Activated T-cell treated with anti-CD3 and anti-CD28 coated beads, Interleukin-2, amount 50 U/mL, for 48 hours (primary cell): Measurements from ENCODE around the gene VPS37B.
A peak's percentile ranks its signal among the peaks of the same experiment; 100 is the strongest.

Experiments
- DNase-seq, 2 experiments: peaks; one replicate each; pipeline ENCODE4 v3.0.0-alpha.2; 2020

The VPS37B gene

GRCh38 chr12:122864894-122865253 lies 31.1 kb downstream of the VPS37B start:
- DNase-seq = no peak

DNA sequence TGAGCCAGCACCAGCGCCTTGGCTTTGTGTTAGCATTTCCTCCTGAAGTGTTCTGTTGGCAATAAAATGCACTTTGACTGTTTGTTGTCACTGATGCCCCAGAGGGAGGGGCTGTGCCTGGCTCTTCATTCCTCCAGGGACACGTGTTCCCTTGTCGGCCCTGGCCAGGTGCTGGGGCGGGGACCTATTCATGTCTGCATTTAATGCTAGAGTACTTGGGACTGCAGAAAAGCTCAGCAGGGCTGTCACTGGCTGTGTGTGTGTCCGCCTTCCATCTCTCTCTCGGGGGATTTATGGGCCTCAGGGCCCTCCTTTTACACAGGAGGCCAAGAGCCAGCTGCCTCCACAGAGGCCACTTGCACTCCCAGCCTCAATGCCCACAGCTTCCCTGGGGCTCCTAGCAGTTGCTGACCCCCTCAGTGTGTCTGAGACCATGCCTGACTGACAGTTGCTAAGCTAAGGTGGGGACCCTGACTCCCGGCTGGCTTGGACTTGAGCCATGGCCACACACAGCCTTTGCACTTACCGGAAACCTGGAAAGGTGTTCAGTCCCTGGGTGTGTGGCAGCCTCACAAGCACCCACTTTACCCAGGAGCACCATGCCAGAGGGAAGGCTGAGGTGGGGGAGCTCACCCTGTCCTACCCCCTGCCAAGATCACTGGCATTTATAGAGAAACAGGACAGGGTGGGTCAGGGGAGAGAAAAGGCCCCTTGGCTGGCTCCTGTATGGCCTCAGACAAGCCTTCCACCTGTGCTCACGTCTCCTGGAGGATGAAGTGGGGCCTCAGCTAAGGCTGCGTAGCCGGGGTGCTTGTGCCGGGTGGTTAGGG lies 32.8 kb downstream of the VPS37B start:
- no peak for DNase-seq

DNA sequence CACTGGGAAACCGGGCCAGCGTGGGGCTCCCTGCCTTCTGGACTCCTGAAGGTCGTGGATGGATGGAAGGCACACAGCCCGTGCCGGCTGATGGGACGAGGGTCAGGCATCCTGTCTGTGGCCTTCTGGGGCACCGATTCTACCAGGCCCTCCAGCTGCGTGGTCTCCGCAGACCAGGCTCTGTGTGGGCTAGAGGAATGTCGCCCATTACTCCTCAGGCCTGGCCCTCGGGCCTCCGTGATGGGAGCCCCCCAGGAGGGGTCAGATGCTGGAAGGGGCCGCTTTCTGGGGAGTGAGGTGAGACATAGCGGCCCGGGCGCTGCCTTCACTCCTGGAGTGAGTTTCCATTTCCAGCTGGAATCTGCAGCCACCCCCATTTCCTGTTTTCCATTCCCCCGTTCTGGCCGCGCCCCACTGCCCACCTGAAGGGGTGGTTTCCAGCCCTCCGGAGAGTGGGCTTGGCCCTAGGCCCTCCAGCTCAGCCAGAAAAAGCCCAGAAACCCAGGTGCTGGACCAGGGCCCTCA lies 33.8 kb downstream of the VPS37B start:
- DNase-seq = no peak

DNA sequence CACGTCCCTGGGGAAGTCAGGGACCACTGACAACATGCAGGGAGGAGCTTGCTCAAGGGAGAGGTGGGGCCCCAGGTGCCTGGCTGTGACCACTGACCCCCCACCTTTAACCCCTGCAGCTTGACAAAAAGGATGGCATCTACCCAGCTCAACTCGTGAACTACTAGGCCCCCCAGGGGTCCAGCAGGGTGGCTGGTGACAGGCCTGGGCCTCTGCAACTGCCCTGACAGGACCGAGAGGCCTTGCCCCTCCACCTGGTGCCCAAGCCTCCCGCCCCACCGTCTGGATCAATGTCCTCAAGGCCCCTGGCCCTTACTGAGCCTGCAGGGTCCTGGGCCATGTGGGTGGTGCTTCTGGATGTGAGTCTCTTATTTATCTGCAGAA lies 34.3 kb downstream of the VPS37B start:
- DNase-seq = no peak

GRCh38 chr12:122860854-122861586 lies 34.9 kb downstream of the VPS37B start:
- no peak for DNase-seq

GRCh38 chr12:122860040-122860853 lies 35.7 kb downstream of the VPS37B start:
- peak; percentile 89 to 90 for DNase-seq

GRCh38 chr12:122859303-122860039 lies 36.5 kb downstream of the VPS37B start:
- DNase-seq = no peak

DNA sequence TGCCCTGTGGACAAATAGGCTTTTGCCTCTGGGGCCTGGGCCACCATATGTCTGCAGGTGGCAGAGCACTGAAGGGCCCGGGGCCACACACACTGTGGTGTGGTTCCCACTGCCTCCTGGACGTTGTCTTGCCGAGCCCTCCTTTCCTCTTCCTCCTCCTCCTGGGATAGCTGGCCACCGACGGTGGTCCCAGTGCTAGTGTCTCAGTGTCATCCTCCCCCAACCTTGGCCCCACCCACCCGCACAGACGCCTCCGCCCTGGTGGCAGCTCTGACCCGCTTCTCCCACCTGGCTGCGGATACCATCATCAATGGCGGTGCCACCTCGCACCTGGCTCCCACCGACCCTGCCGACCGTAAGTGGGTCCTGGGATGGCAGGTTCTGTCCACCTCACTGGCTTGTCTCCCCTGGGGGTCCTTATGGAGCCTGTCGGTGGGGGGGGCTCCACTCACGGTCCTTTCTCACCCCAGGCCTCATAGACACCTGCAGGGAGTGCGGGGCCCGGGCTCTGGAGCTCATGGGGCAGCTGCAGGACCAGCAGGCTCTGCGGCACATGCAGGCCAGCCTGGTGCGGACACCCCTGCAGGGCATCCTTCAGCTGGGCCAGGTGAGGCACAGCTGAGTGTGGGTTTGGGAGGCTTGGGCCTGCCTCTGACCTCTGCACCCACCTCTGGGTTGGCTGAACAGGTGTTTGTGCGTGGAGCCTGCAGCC lies 37.2 kb downstream of the VPS37B start:
- DNase-seq = no peak

DNA sequence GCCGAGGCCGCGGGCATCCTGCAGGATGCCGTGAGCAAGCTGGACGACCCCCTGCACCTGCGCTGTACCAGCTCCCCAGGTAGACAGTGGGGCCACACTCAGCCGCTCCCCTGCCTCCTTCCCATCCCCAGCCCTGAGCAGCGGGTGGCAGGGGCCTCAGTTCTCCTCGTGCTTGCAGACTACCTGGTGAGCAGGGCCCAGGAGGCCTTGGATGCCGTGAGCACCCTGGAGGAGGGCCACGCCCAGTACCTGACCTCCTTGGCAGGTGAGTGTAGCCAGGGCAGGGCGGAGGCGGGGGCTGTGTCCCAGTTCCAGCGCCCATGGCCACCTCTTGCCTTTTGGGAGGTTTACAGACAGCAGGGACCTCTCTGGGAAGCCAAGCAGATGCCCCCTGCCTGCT lies 37.8 kb downstream of the VPS37B start:
- DNase-seq = no peak

GRCh38 chr12:122856999-122857671 lies 38.8 kb downstream of the VPS37B start:
- DNase-seq = no peak

DNA sequence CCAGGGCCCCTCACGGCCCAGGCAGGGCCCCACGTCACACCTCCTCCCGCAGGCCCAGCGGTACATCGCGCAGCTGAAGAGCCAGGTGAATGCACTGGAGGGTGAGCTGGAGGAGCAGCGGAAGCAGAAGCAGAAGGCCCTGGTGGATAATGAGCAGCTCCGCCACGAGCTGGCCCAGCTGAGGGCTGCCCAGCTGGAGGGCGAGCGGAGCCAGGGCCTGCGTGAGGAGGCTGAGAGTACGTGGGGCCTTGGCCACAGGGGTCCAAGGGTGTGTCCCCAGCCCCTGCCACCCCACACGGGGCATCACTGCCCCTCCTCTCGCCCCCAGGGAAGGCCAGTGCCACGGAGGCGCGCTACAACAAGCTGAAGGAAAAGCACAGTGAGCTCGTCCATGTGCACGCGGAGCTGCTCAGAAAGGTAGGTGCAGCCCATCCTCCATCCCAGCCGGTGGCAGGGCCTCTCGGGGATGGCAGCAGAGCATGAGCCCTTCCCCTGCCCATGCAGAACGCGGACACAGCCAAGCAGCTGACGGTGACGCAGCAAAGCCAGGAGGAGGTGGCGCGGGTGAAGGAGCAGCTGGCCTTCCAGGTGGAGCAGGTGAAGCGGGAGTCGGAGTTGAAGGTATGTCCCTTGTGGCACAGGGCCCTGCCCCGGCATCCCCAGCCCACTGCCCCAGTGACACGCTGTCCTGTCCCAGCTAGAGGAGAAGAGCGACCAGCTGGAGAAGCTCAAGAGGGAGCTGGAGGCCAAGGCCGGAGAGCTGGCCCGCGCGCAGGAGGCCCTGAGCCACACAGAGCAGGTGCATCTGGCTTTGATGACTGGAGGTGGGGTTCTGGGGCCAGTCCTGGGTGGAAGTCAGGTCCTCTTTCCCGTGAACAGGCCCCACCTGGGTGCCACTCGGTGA lies 39.7 kb downstream of the VPS37B start:
- DNase-seq = no peak

DNA sequence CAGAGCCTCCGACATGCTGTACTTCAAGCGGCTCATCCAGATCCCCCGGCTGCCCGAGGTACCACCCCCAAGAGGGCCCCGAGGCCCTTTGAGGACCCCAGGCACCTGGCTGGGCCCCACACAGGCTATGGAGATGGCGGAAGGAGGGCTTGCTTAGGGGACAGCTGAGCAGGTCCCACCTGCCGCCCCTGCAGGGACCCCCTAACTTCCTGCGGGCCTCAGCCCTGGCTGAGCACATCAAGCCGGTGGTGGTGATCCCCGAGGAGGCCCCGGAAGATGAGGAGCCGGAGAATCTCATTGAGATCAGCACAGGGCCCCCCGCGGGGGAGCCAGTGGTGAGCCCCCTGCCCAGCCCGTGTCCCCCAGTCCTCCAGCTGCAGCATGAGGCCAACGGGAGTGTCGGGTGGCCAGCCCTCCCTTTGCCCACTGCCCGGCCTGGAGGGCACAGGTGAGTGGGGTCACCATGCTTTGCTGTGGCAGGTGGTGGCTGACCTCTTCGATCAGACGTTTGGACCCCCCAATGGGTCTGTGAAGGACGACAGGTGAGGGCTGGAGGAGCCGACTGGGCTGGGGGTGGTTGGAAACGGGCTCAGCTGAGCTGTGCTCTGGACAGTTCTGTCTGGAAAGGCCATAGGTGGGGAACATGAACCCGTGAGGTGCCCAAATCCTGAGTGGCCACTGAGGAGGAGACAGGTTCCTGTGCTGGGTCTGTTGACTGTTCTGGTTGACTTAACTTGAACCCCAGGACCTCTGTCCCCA lies 40.7 kb downstream of the VPS37B start:
- DNase-seq = no peak

GRCh38 chr12:122854554-122854953 lies 41.4 kb downstream of the VPS37B start:
- no peak for DNase-seq

- DNase-seq = no peak
Observed at GRCh38 chr12:122853582-122854245, 42.2 kb downstream of the VPS37B start.

- DNase-seq = no peak
Observed at GRCh38 chr12:122852336-122853275, 43.3 kb downstream of the VPS37B start.

- no peak for DNase-seq
Observed at GRCh38 chr12:122851820-122852219, 44.1 kb downstream of the VPS37B start.

GRCh38 chr12:122850695-122851350 lies 45.1 kb downstream of the VPS37B start:
- no peak for DNase-seq
